ENCODE results near the gene OR52B2.

OR52B2 gene

GRCh38 chr11:6197466-6198200, 27.5 kb upstream of the OR52B2 start:
- no peaks in the 10 kb centered on the region for H3K36me3 ChIP-seq (ENCODE audit: control insufficient read depth, insufficient read depth, low read length)
- no peak for TF ChIP-seq CTCF (IDR thresholded peaks at IDR 0.05; ENCODE audit: insufficient read depth, low read length, poor library complexity, severe bottlenecking)
- H3K4me3 ChIP-seq (replicated peaks; ENCODE audit: low read depth, low read length): no peak overlapping the region
- no peaks in the 10 kb centered on the region for H3K27me3 ChIP-seq (replicated peaks; ENCODE audit: control insufficient read depth, insufficient read depth, low read length)
- no peak for DNase-seq (ENCODE audit: extremely low read depth, insufficient read length)

- Histone ChIP-seq H3K4me3 (replicated peaks; ENCODE audit: low read depth, low read length) (no peak overlapping the region), H3K36me3 (ENCODE audit: control insufficient read depth, insufficient read depth, low read length) (no peaks in the 10 kb centered on the region), H3K27me3 (replicated peaks; ENCODE audit: control insufficient read depth, insufficient read depth, low read length) (no peaks in the 10 kb centered on the region)
- TF ChIP-seq CTCF (IDR thresholded peaks at IDR 0.05; ENCODE audit: insufficient read depth, low read length, poor library complexity, severe bottlenecking): no peak
- DNase-seq (ENCODE audit: extremely low read depth, insufficient read length): no peak
Observed at GRCh38 chr11:6196396-6196795, 26.3 kb upstream of the OR52B2 start.

DNA sequence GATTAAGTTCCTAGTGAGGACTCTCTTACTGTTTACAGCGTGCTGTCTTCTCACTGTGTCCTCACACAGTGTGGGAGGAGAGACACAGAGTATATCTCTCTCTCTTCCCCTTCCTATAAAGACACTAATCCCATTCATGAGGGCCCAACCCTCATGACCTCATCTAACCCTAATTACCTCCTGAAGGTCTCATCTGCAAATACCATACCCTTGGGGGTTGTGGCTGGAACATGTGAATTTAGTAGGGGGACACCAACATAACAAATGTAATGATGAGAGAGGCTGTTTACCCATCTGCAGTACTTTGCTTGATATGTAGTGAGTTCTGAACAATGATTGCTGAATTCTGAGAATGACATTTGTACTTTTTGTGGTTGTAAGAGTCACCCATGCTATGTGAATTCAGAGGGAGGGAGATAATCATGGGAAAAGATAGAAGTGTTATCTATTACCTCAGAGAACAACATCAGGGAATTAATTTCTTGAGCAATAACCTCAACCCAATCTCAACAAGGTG, 24.0 kb upstream of the OR52B2 start:
- no peaks in the 10 kb centered on the region for H3K27me3 ChIP-seq (replicated peaks; ENCODE audit: control insufficient read depth, insufficient read depth, low read length)
- TF ChIP-seq CTCF (IDR thresholded peaks at IDR 0.05; ENCODE audit: insufficient read depth, low read length, poor library complexity, severe bottlenecking): no peak
- no peak overlapping the region for H3K4me3 ChIP-seq (replicated peaks; ENCODE audit: low read depth, low read length)
- H3K36me3 ChIP-seq (ENCODE audit: control insufficient read depth, insufficient read depth, low read length): no peaks in the 10 kb centered on the region
- no peak for DNase-seq (ENCODE audit: extremely low read depth, insufficient read length)

GRCh38 chr11:6191742-6192141, 21.6 kb upstream of the OR52B2 start:
- H3K4me3 ChIP-seq (replicated peaks; ENCODE audit: low read depth, low read length): no peak overlapping the region
- H3K36me3 ChIP-seq (ENCODE audit: control insufficient read depth, insufficient read depth, low read length): no peaks in the 10 kb centered on the region
- no peak for DNase-seq (ENCODE audit: extremely low read depth, insufficient read length)
- no peaks in the 10 kb centered on the region for H3K27me3 ChIP-seq (replicated peaks; ENCODE audit: control insufficient read depth, insufficient read depth, low read length)
- TF ChIP-seq CTCF (IDR thresholded peaks at IDR 0.05; ENCODE audit: insufficient read depth, low read length, poor library complexity, severe bottlenecking): no peak

DNA sequence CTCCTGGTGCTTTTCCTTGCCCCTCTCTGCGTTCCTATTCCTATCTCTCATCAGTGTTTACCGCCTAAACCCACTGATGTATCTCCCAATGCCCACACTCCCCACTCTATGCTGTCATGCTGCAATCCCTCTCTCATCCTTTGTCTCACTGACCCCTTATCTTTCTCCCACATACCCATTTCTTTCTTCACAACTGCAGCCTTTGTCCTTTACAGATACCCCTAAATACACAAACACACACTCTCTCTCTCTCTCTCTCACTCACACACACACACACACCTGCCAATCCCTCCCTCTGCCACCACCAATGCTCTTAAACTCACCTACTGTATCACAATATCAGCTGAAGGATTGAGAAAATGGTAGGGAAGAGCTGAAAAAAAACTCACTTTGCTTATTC, 5.3 kb upstream of the OR52B2 start:
- no peaks in the 10 kb centered on the region for H3K36me3 ChIP-seq (ENCODE audit: control insufficient read depth, insufficient read depth, low read length)
- H3K4me3 ChIP-seq (replicated peaks; ENCODE audit: low read depth, low read length): no peak overlapping the region
- no peak for TF ChIP-seq CTCF (IDR thresholded peaks at IDR 0.05; ENCODE audit: insufficient read depth, low read length, poor library complexity, severe bottlenecking)
- no peak for DNase-seq (ENCODE audit: extremely low read depth, insufficient read length)
- no peaks in the 10 kb centered on the region for H3K27me3 ChIP-seq (replicated peaks; ENCODE audit: control insufficient read depth, insufficient read depth, low read length)

All from GM06990 (cell line).